ENCODE measurements around the gene LARGE2.

Gene LARGE2

GRCh38 chr11:45917623-45918330 is 4.7 kb upstream of the LARGE2 start, which contains the start of gene PEX16 (continued):
- TF ChIP-seq ZSCAN16 (tag by site-specific recombination; IDR thresholded peaks at IDR 0.05), result no peak
- TF ChIP-seq, protein P1, sequence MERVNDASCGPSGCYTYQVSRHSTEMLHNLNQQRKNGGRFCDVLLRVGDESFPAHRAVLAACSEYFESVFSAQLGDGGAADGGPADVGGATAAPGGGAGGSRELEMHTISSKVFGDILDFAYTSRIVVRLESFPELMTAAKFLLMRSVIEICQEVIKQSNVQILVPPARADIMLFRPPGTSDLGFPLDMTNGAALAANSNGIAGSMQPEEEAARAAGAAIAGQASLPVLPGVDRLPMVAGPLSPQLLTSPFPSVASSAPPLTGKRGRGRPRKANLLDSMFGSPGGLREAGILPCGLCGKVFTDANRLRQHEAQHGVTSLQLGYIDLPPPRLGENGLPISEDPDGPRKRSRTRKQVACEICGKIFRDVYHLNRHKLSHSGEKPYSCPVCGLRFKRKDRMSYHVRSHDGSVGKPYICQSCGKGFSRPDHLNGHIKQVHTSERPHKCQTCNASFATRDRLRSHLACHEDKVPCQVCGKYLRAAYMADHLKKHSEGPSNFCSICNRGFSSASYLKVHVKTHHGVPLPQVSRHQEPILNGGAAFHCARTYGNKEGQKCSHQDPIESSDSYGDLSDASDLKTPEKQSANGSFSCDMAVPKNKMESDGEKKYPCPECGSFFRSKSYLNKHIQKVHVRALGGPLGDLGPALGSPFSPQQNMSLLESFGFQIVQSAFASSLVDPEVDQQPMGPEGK (tag by site-specific recombination; IDR thresholded peaks at IDR 0.05), result peak; percentile 38; the same call in 1 of the 2 replicates
- no peak for TF ChIP-seq ZNF23 (tag by site-specific recombination; IDR thresholded peaks at IDR 0.05; ENCODE audit: borderline replicate concordance)
- TF ChIP-seq BCL11B (tag by site-specific recombination; IDR thresholded peaks at IDR 0.05; ENCODE audit: low read depth), result peak; percentile 50; the same call in 1 of the 2 replicates
- TF ChIP-seq ZNF518A (tag by site-specific recombination; conservative IDR thresholded peaks at IDR 0.05; ENCODE audit: low read depth), result peak; percentile 63
- peak; percentile 40; the same call in 1 of the 2 replicates for TF ChIP-seq KLF8 (tag by site-specific recombination; IDR thresholded peaks at IDR 0.05)
- peak; percentile 86 for TF ChIP-seq ZEB2 (tag by site-specific recombination; IDR thresholded peaks at IDR 0.05)
- TF ChIP-seq, protein P2, sequence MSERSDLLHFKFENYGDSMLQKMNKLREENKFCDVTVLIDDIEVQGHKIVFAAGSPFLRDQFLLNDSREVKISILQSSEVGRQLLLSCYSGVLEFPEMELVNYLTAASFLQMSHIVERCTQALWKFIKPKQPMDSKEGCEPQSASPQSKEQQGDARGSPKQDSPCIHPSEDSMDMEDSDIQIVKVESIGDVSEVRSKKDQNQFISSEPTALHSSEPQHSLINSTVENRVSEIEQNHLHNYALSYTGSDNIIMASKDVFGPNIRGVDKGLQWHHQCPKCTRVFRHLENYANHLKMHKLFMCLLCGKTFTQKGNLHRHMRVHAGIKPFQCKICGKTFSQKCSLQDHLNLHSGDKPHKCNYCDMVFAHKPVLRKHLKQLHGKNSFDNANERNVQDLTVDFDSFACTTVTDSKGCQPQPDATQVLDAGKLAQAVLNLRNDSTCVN (tag by site-specific recombination; optimal IDR thresholded peaks at IDR 0.05), result peak; percentile 18
- TF ChIP-seq ZNF394 (tag by site-specific recombination; IDR thresholded peaks at IDR 0.05; ENCODE audit: borderline replicate concordance), result peak; percentile 26; the same call in 1 of the 2 replicates
- peak; percentile 68; the same call in 1 of the 2 replicates for TF ChIP-seq ZNF558 (tag by site-specific recombination; IDR thresholded peaks at IDR 0.05)
- TF ChIP-seq, protein P3, sequence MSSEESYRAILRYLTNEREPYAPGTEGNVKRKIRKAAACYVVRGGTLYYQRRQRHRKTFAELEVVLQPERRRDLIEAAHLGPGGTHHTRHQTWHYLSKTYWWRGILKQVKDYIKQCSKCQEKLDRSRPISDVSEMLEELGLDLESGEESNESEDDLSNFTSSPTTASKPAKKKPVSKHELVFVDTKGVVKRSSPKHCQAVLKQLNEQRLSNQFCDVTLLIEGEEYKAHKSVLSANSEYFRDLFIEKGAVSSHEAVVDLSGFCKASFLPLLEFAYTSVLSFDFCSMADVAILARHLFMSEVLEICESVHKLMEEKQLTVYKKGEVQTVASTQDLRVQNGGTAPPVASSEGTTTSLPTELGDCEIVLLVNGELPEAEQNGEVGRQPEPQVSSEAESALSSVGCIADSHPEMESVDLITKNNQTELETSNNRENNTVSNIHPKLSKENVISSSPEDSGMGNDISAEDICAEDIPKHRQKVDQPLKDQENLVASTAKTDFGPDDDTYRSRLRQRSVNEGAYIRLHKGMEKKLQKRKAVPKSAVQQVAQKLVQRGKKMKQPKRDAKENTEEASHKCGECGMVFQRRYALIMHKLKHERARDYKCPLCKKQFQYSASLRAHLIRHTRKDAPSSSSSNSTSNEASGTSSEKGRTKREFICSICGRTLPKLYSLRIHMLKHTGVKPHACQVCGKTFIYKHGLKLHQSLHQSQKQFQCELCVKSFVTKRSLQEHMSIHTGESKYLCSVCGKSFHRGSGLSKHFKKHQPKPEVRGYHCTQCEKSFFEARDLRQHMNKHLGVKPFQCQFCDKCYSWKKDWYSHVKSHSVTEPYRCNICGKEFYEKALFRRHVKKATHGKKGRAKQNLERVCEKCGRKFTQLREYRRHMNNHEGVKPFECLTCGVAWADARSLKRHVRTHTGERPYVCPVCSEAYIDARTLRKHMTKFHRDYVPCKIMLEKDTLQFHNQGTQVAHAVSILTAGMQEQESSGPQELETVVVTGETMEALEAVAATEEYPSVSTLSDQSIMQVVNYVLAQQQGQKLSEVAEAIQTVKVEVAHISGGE (tag by site-specific recombination; conservative IDR thresholded peaks at IDR 0.05; ENCODE audit: low read depth), result peak; percentile 92
- TF ChIP-seq ZNF433 (tag by site-specific recombination; IDR thresholded peaks at IDR 0.05; ENCODE audit: low read depth), result no peak
- TF ChIP-seq ZNF600 (tag by site-specific recombination; IDR thresholded peaks at IDR 0.05), result no peak
- TF ChIP-seq ZNF335 (tag by site-specific recombination; conservative IDR thresholded peaks at IDR 0.05), result peak; percentile 46
- TF ChIP-seq ZNF140 (tag by site-specific recombination; IDR thresholded peaks at IDR 0.05), result no peak
- peak; percentile 92 for TF ChIP-seq SP3 (tag by site-specific recombination; IDR thresholded peaks at IDR 0.05)
- TF ChIP-seq PRDM10 (tag by site-specific recombination; IDR thresholded peaks at IDR 0.05), result 0 out of 2 replicates have a peak, but pooled peaks have one; percentile 25
- peak; percentile 99 for TF ChIP-seq ZBTB6 (tag by site-specific recombination; IDR thresholded peaks at IDR 0.05)
- TF ChIP-seq ZXDB (tag by site-specific recombination; IDR thresholded peaks at IDR 0.05), result peak; percentile 51; the same call in 1 of the 2 replicates
